HG03439 (cell line): ENCODE data around the gene PRKCQ.
"Not testable (repeated sequence)": the region's sequence is repeated elsewhere in the genome, so short reads cannot be mapped to it uniquely, and the experiment has no call there.

Experiments
- ATAC-seq: cut with Tn5 transposase; IDR thresholded peaks from one replicate; pipeline ENCODE4 v1.9.1; 2021; ENCODE audit warnings: mild to moderate bottlenecking, moderate library complexity; ENCODE audit not compliant: unreplicated experiment

Gene PRKCQ

DNA sequence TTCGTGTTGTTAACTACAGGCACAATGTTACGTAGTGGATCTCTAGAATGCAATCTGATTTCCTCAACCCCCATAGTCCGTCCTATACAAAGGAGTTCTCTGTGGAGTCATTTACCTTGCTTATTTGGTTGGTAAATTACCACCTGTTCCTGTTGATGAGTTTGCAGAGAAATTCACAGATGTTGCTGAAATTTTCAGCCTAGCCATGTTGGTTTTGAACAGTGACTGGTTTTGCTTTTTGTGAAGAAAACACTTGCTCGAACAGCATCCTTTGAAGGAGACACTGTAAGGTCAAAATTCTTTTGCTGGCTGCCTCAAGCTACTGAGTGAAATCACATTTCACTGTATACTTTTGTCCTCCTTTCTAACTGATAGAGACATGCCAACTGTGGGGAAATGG lies 15.4 kb upstream of the PRKCQ start:
- no peak for ATAC-seq

GRCh38 chr10:6593241-6593671 lies 13.2 kb upstream of the PRKCQ start:
- no peak for ATAC-seq

- no peak for ATAC-seq
Measured at GRCh38 chr10:6592080-6592479, 12.0 kb upstream of the PRKCQ start.

GRCh38 chr10:6591668-6592067 lies 11.6 kb upstream of the PRKCQ start:
- ATAC-seq = no peak

DNA sequence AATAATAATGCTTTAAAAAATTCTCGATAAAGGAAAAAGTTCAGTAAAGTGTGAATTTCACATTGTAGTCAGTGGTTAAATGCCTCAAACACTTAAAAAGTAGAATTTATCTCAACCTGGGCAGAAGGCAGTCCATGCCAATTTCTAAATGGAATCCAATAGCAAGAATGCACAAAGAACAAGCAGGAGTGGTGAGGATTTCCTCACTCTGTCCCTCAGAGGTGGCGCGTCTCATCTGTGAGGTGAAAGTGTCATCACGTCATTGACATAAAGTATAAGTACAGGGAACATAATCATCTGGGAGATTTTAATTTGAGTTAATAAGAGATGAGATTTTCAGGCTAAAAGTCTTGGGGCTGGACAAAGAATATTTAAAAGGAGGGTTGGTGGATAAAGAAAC lies 10.0 kb upstream of the PRKCQ start:
- ATAC-seq = no peak

DNA sequence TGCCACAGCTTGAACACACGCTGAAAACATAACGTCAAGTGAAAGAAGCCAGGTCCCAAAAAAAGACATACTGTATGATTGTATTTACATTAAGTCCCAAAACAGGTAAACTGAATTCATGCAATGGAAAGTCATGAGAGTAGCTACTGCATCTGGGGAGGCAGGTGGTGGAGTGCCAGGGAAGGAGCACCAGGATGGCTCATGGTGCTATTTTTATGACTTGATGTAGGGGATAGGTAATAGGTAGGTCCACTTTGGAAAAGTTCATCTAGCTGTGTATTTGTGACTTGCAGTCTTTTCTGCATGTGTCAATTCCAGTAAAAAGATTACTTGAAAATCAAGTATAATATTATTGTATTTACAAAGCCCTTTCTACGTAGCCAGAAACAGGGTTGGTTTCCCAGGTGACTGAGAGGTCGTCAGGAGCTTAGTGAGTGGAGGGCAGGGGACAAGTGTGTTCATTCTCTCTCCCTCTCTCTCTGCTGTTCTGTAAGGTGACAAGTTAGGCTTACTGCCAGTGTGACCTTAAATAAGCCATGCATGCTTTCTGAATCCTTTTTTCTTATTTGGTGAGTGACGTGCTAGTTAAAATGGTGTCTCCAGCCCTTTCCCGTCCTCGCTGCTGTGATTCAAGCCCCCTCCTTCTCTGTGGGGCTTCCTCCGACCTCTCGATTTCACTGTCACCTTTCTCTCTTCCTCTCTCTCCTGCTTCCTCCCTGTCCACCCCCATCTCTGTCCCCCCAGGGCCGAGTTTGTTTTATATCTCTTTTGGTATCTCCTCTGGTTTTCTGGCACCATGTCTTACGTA lies 9.4 kb upstream of the PRKCQ start:
- no peak for ATAC-seq

DNA sequence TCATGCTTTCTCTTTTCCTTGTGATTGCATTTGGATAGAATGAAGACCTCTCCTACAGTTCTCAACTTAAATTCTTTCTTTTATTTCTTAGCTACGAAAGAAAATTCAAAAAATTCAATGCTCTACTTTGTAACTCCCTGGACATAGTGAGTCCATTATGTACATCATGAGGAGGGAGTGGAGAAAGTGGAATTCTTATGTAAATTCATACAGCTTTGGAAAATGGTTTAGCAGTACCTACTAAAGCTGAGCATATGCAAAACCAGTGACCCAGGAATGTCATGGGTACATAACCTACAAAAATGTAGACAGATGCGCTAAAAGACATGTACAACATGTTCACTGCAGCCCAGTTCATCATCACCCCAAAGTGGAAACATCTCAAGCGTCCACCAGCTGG lies 8.8 kb upstream of the PRKCQ start:
- no peak for ATAC-seq

GRCh38 chr10:6588082-6588481 lies 8.0 kb upstream of the PRKCQ start:
- ATAC-seq = no peak

DNA sequence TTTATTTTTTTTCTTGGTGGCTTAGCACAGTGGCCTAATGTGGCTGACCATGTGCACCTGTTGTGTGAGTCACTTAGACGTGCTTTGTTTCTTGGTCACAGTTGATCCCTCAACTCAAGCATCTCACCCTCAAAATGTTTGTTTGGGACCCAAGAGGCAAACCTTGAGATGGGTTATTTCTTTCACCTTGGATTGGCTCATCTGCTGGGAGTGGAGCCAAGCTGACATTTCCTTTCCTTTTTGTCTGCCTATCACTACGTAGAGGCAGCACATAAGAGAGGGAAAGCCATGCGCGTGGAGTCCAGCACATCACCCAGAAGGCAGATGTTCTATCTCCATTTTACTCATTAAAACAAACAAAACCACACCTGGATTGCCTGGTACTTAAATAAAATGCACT lies 6.4 kb upstream of the PRKCQ start:
- no peak for ATAC-seq

GRCh38 chr10:6583447-6583846 lies 3.4 kb upstream of the PRKCQ start:
- no peak for ATAC-seq

- not testable (repeated sequence) for ATAC-seq
Measured at GRCh38 chr10:6582913-6583312, 2.8 kb upstream of the PRKCQ start.

DNA sequence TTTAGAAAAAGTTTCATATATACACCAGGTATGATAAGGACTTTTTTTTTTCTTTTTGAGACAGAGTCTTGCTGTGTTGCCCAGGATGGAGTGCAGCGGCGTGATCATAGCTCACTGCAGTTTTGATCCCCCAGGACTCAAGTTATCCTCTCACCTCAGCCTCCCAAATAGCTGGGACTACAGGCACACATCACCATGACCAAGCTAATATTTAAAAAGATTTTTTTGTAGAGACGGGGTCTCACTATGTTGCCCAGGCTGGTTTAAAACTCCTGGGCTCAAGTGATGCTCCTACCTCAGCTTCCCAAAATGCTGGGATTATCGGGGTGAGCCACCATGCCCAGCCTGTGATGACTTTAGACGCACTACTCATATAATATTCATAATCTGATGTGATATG lies 2.2 kb upstream of the PRKCQ start:
- no peak for ATAC-seq

DNA sequence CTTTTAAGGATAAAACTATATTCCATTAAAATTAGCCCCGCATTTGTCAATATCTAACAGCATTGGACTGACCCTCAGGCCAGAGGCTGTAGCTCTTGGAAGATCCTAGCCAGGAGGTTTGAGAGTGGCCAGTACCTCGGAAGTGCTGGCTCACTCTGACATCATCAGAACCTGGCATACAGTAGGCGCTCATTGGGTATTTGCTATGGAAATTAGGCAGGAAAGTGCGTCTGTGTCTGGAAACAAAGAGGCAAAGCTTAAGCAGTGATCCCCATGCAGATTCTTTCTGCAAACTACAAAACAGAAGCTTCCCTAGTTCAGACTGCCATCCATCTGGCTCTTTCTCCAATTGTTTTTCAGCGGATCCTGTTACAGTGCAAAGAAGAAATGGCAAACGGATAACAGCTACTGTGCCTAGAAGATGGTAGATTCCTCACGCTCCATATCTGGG lies 1.7 kb upstream of the PRKCQ start:
- no peak for ATAC-seq

DNA sequence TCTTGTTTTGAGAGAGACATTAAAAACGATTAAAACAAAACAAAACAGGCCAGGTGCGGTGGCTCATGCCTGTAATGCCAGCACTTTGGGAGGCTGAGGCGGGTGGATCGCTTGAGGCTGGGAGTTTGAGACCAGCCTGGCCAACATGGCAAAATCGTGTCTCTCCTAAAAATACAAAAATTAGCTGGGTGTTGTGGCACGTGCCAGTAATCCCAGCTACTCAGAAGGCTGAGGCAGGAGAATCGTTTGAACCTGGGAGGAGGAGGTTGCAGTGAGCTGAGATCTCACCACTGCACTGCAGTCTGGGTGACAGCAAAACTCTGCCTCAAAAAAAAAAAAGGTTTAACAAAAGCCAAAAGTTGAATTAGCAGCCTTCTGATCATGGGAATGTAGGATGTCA lies 1.1 kb upstream of the PRKCQ start:
- not testable (repeated sequence) for ATAC-seq

DNA sequence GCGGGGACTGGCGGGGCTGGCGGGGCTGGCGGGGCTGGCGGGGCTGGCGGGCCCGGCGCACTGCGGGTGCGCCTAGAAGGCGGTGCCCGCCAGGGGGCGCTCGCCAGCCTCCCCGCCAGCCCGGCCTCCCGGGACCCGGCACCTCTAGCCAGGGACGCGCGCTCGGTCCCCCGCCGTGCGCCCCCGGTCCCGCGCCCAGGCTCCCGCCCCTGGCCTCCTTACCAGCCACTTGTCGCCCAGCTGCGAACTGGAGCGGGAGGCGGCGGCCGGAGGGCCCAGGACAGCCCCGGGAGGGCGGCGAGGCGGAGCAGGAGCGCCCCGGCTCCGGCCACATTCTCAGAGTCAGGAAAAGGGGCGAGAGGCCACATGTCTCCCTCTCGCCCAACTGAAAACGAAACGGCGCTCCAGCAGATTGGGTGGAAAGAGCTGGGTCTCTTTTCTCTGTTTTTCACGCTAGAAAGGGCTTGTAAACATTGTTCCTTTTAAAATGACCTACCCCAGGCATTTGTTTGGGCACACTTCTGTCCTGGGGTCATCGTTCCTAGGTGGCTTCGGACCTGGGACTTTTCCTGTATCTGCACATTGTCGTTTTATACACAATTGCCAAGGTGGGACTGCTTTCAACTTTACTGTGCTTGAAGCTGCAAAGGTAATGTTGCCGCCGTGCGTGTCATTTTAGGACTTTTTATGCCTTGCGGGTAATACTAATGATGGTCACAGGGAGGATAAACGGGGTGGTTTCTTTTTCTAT lies 378 bp upstream of the PRKCQ start:
- peak; percentile 93 for ATAC-seq

- no peak for ATAC-seq
Measured at GRCh38 chr10:6579183-6579903, 733 bp downstream of the PRKCQ start.

- no peak for ATAC-seq
Measured at GRCh38 chr10:6578795-6579182, 1.3 kb downstream of the PRKCQ start.

DNA sequence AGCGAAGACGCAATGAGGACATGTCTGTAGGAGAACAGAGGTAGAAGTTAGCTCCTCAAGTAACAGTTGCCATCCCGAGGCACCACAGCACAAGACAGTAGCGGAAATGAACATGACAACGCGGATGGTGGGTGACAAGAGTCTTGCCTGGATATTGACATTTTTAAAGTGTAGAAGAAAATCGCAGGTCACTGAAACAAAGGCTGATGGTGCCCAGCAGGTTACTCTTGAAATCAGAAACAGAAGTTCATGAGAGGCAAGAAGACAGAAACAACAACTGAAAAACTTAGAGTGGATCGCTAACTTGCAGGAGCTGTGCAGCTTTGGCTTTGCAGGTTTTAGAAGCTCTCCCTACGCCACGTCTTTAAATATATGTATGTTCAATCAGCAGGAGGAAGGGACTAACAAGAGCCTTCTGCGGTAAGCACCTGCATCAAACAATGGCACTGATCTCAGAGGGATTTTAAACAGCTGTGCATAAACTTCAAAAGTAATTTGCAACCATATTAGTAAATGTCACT lies 1.8 kb downstream of the PRKCQ start:
- no peak for ATAC-seq

DNA sequence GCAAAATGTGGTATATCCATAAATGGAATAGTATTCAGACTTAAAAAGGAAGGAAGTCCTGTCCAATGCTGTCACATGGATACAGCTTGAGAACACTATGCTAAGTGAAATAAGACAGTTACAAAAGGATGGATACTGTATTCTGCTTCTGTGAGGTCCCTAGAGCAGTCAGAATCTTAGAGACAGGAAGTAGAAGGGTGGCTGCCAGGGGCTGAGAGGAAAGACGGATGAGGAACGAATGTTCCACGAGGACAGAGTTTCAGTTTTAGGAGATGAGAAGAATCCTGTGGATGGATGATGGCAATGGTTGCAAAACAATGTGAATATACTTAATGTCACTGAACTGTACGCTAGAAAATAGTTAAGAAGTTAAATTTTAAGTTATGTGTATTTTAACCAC lies 3.8 kb downstream of the PRKCQ start:
- no peak for ATAC-seq

DNA sequence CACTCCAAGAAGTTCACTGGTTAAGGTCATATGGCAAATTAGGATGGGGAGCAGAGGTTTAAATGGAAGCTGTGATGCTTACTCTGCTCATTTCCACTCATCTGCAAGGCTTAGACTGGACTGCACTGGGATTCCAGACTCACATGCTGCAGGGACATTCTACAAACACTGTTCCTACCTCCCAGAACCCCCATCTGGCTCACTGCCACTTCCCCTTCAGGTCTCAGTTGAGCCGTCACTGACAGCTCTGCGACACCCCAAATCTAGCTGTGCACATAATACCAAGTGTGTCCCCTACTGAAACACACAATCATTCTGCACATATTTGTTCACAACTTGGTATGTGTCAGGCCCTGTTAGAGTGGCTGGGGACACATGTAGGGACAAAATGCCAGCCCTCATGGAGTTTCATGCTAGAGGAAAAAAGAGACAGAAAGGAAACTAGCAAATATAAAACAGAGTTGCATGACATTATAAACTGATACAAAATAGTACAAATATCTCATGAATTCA lies 5.4 kb downstream of the PRKCQ start:
- ATAC-seq = no peak

DNA sequence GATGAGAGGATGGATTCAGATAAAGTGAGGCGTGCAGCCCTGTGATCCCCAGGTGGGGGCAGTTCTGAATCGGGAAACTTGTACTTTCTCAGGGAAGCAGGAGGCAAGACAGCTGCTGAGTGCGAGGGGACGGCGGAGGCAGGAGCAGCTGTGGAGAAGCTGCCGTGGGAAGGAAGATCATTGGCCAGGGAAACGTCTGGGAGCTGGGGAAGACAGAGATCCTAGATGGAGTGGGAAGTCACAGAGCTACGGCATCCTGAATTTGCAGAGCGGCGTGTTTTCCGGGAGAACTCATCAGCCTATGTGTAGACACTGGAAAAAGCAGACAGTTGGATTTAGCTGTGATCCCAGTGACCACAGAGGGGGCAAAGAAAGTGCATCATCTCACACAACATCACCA lies 9.2 kb downstream of the PRKCQ start:
- ATAC-seq = no peak
